DND-41 (cell line): ENCODE measurements around the gene RNU1-4.
"Not testable (repeated sequence)": the region's sequence is repeated elsewhere in the genome, so short reads cannot be mapped to it uniquely, and the experiment has no call there.

Source experiments
- EZH2 ChIP-seq: IDR thresholded peaks from 3 replicates; pipeline ENCODE4 v1.6.1; 2012; ENCODE audit warnings: borderline replicate concordance, low read depth, mild to moderate bottlenecking, moderate library complexity, low read length, inconsistent platforms; ENCODE audit not compliant: severe bottlenecking
- TF ChIP-seq, protein P1 (sequence below): IDR thresholded peaks from 2 replicates; pipeline ENCODE4 v1.5.1; 2012; ENCODE audit warnings: borderline replicate concordance, low read length, moderate library complexity, mild to moderate bottlenecking; ENCODE audit not compliant: poor library complexity, severe bottlenecking; ENCODE audit errors: extremely low read depth

DNA sequence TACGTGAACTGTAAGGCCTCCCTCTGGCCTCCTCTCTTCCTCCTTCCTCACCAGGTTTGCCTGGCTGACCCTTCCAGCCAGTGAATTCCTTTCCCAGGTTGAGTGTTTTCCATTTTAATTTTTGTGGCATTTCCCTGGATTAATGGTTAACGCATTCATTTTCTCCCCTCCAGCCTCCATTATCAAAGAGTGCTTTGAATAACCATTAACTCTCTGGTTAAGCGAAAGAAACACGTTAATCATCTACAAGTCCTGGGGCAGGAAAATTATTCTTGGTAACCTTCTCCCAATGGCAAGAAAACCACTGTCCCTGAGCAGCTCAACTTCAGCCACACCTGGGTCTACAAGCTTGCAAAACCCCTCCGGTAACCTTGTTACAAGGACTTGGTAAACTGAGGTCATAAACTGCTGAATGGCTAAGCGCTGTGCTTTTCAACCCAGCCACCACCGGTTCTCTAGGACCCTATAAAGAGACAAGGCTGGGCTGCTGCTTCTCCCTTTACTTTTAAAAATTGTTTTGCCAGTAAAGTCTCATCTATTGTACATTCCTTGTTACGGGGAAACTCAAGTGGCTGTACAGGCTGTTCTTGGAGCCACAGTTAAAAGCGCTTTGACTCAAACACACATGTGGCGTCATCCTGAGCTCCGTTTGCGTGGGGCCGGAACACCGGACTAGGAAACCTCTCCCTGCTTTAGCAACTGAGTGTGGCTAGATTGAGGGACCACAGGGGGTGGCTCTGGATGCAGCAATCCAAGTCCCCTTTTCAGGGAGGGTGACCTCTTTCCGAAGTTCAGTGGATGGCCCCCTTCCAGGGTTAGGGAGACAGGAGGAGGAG, 24.7 kb downstream of the RNU1-4 start:
- TF ChIP-seq, protein P1, sequence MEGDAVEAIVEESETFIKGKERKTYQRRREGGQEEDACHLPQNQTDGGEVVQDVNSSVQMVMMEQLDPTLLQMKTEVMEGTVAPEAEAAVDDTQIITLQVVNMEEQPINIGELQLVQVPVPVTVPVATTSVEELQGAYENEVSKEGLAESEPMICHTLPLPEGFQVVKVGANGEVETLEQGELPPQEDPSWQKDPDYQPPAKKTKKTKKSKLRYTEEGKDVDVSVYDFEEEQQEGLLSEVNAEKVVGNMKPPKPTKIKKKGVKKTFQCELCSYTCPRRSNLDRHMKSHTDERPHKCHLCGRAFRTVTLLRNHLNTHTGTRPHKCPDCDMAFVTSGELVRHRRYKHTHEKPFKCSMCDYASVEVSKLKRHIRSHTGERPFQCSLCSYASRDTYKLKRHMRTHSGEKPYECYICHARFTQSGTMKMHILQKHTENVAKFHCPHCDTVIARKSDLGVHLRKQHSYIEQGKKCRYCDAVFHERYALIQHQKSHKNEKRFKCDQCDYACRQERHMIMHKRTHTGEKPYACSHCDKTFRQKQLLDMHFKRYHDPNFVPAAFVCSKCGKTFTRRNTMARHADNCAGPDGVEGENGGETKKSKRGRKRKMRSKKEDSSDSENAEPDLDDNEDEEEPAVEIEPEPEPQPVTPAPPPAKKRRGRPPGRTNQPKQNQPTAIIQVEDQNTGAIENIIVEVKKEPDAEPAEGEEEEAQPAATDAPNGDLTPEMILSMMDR: not testable (repeated sequence)
- not testable (repeated sequence) for TF ChIP-seq EZH2
